ELF-1 (cell line): ENCODE measurements around the gene TNKS2.
"Not testable (repeated sequence)": the region's sequence is repeated elsewhere in the genome, so short reads cannot be mapped to it uniquely, and the experiment has no call there.

Experiments used
- DNase-seq: peaks from one replicate; pipeline ENCODE4 v3.0.0-alpha.2; 2016; ENCODE audit warnings: low read depth, low spot score

Gene TNKS2

DNA sequence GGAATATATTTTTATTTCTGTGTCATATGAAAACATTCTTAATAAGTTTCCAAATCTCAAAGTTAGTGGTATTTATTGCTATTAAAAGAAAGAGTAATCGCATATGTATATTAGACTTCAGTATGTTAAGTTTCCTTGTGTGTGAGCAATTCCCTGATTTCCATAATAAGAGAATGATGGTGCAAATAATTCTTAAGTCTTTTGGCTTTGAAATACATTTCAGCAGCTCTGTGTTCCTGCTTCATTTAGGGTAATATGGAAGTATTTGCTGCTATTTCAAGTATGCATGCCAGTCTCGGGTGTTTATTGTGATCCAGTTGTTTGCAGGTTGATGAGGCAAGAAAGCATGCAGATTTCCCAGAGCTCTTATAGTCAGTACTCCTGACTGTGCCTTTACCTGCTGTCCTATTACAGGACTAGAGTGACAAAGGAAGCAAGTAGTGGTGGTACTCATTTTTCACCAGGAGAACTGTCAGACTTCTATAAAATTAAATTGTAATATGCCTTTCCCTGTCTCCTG lies 67.4 kb downstream of the TNKS2 start:
- no peak for DNase-seq

DNA sequence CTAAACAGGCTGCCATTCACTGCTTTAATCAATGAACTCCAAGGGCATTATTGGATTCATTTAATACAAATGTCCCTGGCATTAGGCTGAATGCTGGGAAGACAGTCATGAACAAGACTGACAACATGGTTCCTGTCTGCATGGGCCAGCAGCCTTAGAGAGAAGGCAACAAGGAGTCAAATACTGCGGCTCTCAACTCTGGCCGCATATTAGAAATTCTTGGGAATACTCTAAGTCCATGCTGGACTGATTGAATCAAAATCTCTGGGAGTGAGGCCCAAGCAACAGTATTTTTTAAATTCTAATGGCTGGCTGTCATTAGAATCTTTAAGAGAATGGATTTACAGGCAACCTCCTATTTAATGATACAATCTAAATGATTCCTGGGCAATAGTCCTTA lies 76.9 kb downstream of the TNKS2 start:
- no peak for DNase-seq

DNA sequence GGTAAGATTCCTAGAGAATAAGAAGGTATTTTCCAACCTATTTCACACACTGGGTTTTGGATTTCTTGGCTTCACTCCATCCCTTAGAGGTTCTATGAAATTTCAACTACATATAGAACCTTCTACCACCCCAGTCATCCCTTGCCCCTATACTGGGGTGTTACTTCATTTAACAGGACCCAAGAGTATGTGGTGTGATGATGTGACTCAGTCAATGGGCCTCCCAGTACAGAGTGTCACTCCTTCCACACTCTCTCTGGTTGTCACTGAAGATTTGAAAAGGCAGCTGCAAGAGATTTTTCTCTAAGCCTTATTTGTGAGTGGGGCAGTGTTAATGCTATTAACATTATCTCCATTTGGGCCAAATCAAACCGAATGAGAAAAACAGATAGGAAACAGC lies 77.6 kb downstream of the TNKS2 start:
- no peak for DNase-seq

DNA sequence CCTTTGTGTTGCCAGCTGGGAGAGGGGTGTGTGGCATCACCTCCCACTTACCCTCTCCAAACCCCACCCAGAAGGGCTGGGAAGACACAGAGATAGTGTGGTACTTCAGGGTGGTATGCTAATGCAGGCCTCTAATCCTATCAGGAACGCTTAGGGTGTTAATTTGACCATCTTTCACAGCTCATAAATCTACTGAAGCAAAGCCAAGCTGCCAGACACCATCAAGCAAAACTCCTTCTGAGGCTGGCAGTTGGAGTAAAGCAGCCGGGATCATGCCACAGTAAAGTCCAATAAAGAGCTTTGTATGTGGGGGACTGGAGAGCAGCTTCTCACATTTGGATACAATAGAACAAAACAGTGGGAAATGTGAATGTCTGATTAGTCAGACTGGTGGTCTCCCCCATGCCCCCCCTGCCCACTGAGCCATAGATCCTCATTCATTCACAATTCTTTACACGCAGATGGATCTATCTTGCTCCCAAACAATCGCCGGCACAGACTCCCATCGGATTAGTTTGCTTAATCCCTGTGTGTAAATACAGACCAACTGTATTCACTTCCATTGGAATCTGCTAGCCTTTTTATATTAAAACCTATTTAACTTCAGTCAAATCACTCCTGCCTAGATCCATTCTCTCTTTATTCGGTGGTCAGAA lies 81.4 kb downstream of the TNKS2 start:
- DNase-seq = no peak

DNA sequence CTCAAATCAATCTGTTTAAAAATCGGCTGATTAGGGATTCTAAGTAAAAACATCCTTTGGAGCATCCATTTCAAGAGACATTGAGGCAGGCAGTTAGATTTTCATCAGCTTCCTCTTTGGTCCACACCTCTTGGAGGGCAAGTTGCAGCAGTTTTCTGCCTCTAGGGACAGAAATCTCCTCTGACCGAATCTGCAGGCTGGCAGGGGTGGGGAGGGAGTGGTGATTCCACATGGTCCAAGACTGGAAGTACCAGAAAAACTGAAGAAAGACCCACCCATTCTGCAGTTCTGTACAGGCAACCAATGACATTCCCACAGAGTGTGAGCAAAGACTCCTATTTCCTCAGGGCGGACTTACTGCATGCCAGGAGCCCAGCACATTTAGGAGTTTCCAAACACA lies 82.1 kb downstream of the TNKS2 start:
- peak; percentile 87 for DNase-seq

DNA sequence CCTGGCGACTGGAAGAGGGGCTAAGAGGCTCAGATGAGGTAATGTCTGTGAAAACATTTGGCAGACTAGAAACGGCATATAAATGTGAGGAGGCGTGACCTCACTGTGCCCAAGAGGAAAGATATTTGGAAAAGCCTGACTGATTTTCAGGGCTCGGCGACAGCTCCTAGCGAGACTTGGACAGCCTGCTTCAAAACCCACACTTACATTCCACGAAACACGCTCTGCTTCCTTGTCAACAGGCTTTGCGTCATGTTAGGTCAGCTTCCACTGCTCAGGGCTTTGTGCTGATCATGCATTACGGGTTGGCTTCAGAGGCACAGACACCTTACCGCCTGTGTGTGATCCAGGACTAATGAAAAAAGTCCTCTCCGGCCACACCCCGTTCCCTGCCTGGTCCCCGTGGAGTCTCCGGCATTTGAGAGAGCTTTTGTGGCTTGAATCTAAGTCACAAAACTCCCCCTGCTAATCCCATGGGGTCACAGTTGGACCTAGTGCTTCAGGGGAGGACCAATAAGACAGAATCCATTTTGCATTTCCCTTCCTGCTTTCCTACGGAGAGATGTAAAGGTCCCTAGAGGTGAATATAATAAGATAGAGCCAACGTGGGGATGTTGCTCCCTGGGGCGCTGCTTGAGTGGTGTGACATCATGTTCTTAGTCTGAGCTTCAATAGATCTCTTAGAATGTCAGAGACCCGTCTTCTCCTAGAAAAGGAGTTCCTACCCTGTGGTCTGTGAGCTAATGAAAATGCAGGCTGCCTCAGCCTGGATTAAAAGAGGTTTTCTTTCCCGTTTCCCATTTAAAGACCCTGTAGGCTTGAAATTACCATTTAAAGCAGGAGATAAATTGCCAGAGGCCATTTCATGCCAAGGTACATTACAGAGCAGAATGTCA lies 85.6 kb downstream of the TNKS2 start:
- DNase-seq = peak; percentile 69

DNA sequence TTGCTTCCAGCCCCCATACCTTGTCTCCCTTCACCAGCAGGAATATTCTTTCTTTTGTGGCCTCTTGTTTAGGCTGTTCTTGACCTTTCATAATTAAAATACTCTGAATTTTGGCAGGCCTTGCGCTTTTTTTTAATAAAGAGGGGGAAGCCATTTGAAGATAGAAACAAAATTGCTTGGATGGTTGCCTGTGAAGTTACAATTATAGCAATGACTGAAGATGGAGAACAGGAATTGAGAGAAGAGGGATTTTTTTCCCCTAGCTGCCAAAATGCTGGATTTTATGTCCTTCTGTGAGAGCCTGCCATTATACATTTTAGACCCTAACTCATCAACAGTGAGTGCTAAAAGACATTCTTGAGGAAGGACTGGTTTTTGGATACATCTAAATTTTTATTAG lies 86.3 kb downstream of the TNKS2 start:
- no peak for DNase-seq

DNA sequence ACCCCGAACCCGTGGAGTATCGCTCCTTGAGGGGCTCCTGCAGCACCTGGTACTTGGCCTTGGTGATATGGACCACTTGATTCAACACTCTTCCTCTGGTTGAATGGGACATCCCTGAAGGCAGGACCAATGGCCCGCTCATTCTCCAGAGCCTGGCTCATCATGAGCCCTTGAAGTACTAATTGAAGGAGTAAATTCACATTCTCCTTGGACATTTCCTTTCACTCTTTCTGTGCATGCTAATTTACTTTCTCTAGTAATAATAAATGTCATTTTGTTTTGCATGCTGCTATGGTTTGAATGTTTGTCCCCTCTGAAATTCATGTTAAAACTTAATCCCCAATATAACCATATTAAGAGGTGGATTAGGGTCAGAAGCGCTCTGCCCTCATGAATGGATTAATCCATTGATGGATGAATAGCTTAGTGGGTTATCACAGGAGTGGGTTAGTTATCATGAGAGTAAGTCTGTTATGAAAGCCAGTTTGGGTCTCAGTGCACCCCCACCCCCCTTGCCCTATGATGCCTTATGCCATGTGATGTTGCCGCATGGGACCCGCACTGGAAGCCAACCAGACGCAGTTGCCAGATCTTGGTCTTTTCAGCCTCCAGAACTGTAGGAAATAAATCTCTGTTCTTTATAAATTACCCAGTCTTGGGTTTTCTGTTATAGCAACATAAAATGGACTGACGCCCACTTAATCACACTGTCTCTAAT lies 87.3 kb downstream of the TNKS2 start:
- no peak for DNase-seq

DNA sequence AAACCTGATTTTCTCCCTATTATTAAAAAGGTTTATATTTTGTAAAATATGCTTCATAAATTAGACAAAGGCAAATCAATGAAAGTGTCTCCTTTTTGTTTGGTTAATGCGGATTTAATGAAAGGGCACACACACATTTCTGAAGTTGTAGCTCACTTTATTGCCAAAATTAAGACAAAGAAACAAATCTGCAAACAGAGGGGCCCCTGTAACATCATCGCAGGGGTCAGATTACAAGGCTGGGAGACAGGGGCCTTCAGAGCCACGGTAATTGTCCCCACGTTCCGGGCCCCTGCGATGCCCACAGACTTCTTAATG lies 88.7 kb downstream of the TNKS2 start:
- DNase-seq = no peak

DNA sequence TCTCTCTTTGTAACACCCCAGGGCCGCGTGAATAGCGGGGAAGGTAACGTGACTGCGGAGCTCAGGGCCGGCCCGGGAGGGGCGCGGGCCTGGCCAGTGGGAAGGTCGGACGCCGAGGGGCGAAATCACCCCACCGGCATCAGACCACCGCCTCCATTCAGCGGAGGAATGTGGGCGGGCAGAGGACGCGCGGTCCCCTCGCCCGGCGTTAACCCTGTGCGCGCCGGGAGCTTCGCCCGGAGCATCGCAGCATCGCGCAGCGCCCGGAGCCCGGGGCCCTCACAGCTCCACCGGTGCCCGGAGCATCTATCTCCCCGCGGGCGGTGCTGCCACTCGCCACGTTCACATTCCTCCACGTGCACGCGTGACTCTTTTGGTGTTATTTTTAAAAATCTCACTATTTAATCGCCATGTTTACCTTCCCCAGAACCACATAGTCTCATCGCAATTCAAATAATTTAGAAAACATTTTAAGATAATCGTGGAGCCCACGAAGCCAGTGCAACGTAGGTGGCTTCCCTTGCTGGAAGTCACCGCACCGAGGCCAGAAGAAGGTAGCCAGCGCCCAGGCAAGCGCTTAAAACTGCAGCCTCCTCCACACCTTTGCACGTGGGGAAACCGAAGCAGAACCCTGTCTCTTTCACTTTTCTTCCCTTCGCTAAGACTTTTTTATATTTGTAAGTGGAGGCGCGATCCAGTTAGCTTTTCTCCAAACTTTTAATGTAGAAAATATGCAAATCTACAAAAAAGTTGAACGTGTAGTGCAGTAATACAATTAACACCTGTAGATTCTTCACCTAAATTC lies 89.2 kb downstream of the TNKS2 start:
- DNase-seq = peak; percentile 96

DNA sequence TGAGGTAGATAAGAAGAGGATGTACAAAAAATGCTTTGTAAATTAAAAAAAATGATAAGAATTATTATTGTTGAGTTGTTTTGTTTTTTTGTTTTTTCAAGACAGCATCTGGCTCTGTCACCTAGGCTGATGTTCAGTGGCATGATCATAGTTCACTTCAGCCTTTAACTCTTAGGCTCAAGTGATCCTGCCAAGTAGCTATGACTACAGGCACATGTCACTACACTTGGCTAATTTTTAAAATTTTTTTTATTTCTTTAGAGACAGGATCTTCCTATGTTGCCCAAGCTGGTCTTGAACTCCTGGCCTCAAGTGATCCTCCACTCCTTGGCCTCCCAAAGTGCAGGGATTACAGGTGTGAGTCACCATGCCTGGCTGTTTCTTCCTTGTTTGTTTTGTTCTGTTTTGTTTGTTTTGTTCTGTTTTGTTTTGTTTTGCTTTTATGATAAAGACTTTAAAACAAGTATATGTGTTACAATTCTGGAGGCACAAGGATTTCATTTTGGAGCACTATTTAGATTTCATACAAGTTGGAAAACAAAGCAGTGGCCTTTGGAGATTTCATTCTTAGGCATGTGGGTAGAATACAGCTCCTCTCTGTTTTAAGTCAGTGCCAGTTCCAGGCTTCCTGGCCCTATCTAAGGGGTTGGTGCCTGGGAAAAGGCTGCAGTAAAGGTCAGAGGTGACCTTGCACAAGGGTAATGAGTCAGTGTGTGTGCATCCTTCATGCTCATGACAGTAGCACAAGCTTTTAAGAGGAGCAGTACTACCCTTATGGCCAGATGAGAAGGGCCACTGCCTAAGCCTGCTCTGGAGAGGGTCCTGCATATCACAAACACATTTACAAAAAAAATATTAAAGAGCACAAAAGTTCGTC lies 93.1 kb downstream of the TNKS2 start:
- peak; percentile 66 for DNase-seq

DNA sequence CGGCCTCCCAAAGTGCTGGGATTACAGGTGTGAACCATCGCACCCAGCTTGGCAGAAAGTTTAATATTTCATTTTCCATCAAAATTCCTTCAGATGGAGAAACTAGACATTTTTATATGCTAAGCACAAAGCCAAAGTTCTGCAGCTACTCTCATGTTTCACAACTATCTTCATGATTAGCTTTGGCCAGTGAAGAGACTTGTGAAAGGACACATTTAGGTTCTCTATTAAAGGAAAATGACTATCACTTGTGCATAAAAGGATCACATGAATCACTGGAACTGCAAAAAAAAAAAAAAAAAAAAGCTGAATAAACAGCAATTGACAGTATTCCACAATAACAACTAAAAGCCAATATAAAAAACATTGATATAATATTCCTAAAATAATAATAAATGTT lies 94.8 kb downstream of the TNKS2 start:
- no peak for DNase-seq

DNA sequence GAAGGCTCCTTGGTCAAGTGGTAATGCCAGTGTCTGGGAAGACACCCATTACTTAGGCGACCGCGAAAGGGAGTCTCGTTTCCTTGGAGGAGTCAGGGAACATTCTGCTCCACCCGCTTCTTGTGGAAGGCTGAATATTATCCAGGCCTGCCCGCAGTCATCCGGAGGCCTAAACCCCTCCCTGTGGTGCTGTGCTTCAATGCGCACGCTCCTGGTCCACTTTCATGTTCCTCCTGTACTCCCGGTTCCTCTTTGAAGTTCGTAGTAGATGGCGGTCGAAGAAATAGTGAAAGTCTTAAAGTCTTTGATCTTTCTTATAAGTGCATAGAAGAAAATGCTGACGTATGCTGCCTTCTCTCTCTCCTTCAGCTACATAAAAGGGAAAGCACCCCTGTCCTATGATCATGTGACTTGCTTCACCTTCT lies 96.0 kb downstream of the TNKS2 start:
- DNase-seq = not testable (repeated sequence)

DNA sequence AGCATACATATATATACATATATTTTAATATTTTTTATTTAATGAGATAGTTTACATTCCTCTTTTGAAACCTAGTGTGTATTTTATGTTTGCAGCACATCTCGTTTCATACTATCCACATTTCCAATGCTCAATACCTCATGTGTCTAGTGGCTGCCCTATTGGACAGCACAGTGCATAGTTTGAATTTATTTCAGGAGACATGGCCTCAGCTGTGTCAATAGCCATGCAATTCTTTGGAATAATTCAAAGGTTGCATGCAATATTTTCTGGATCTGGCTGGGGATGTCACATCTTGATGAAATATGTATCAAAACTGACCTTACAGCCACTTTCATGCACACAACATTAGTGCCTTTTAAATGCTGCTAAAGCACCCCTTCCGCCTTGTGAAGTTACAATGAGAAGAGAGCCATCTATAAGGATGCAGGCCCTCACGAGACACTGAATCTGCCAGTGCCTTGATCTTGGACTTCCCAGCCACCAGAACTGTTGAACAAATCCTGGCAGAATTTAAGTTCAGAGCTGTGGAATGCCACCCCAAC lies 98.1 kb downstream of the TNKS2 start:
- DNase-seq = no peak

DNA sequence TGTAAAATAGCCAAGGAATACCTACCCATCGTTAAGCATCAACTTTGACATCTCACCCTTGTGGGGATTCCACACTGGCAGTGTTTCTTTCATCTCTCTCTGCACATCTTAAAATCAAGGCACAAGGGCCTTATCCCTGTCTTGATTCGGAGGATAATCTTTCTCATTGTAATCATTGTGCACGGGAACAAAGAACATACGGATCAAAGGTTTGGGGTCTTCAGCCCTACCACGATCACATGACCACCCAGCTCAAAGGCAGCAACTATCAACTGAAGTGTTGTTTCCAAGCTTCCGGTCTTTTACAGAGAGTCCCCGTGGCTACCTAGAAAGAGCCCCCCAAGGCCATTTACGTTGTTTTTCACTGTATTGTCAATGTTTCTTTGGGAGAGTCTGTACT lies 99.2 kb downstream of the TNKS2 start:
- DNase-seq = no peak

DNA sequence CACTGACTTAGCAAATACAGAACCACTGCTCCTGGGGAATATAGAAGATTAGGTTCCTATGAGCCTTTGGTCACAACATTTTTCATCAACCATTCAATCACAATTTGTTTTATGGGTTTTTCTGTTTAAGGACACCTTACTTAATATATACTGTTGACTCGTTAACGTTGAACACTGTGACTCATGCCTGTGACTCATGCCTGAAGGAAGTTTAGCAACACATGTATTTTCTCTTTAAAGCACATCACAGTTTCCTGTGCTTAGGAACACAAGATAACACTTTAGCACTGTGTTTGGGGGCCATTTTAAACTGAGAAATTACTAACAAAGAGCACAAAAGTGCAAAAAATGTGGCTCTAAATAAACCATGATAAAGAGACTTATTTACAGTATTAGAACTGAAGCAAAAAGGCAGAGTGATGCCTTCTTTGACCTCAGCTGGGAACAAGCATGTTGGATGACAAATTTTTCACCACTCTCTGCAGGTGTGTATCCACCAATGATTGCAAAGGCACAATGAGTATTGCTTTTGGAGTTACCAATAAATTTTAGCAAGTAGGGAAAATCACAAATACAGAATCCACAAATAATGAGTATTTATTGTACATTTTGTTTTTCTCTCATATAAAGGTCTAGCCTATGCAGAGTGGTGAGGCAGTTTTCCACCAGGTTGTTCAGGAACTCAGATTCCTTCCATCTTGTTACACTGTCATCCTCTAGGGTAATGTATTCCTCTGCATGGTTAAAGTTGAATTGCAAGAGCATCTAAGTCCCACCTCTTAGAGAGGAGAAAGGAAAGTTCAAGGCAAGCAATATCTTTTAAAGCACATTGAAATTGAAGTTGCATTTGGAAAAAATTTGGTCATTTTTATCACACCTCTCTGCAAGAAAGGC lies 103.8 kb downstream of the TNKS2 start:
- DNase-seq = no peak

DNA sequence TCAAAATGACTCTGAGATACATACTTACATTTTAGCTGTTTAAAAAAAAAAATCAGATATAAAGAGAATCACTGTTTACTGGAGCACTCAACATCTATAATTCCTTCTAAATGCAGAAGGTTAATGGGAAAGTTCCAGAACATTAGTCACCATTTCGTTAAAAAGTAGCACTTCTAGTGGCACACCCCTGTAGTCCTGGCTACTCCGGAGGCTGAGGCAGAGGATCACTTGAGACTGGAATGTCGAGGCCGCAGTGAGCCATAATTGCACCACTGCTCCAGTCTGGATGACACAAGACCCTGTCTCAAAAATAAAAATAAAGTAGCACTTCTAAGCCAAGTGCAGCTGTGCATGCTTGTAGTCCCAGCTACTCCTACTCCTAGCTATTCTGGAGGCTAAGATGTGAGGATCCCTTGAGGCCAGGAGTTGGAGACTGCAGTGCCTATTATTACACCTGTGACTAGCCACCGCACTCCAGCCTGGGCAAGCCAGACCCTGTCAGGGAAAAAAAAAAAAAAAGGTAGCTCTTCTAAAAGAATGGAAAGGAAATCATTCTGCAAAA lies 108.9 kb downstream of the TNKS2 start:
- DNase-seq = no peak

DNA sequence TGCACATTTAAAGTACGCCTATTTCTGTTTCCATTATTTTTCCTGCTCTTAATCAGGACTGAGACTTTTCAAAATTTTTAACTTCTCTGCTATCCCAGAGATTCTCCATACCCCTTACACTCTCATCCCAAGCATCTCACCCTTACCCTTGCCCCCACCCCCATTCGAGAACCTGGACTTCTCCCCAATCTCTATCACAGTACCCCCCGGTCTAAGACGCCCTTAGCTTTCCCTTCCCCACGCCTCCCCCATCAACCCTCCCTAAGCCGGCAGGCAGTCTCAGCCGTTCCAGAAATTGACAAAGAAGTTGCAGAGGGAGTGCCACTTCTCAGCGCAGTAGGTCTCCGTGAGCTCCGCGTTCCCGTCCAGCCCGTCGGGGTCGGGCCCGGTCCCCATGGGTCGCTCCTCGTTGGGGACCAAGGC lies 109.7 kb downstream of the TNKS2 start:
- DNase-seq = no peak
